ENCODE results near the gene DEDD2.
A peak's percentile ranks its signal among the peaks of the same experiment; 100 is the strongest.

DEDD2 gene

GRCh38 chr19:42224940-42225717, 7.7 kb upstream of the DEDD2 start:
- Histone ChIP-seq H3K27ac (no peak overlapping the region), H3K9ac (ENCODE audit: insufficient read length) (no peak overlapping the region), H3K4me3 (no peak overlapping the region), H3K36me3 (ENCODE audit: insufficient read depth, low read length) (peaks cover 50% of the 10 kb centered on the region; the same call in 1 of the 2 replicates), H3K9me3 (ENCODE audit: low read depth, low read length) (no peaks in the 10 kb centered on the region)
- no peak for DNase-seq (ENCODE audit: low read depth, low spot score)
- TF ChIP-seq FOXP2 (optimal IDR thresholded peaks at IDR 0.05; ENCODE audit: control extremely low read depth, extremely low read length, insufficient read depth) (no peak), POLR2AphosphoS5 (IDR thresholded peaks at IDR 0.05; ENCODE audit: borderline replicate concordance, low read depth, low read length) (no peak)

GRCh38 chr19:42220751-42221097, 3.2 kb upstream of the DEDD2 start:
- no peak for DNase-seq (ENCODE audit: low read depth, low spot score)
- Histone ChIP-seq H3K9ac (ENCODE audit: insufficient read length) (peak overlapping the region; percentile 88), H3K27ac (no peak overlapping the region), H3K9me3 (ENCODE audit: low read depth, low read length) (no peaks in the 10 kb centered on the region), H3K4me3 (peak overlapping the region; percentile 89), H3K36me3 (ENCODE audit: insufficient read depth, low read length) (peaks cover 21% of the 10 kb centered on the region; the same call in 1 of the 2 replicates)
- TF ChIP-seq POLR2AphosphoS5 (IDR thresholded peaks at IDR 0.05; ENCODE audit: borderline replicate concordance, low read depth, low read length), result no peak
- TF ChIP-seq EZH2 (IDR thresholded peaks at IDR 0.05), result no peak
- no peak for TF ChIP-seq FOXP2 (optimal IDR thresholded peaks at IDR 0.05; ENCODE audit: control extremely low read depth, extremely low read length, insufficient read depth)

GRCh38 chr19:42219812-42220750, 2.6 kb upstream of the DEDD2 start, which contains the start of gene ZNF526:
ZNF526 (plus strand) TSS chr19:42220312; CDS start chr19:42224404, 4,092 bp downstream.
- DNase-seq (ENCODE audit: low read depth, low spot score), result peak; percentile 88
- peak within 1 kb of the TSS; percentile 88 for H3K9ac ChIP-seq (ENCODE audit: insufficient read length)
- no peak for TF ChIP-seq FOXP2 (optimal IDR thresholded peaks at IDR 0.05; ENCODE audit: control extremely low read depth, extremely low read length, insufficient read depth)
- peak; percentile 97 for TF ChIP-seq POLR2AphosphoS5 (IDR thresholded peaks at IDR 0.05; ENCODE audit: borderline replicate concordance, low read depth, low read length)
- peak within 1 kb of the TSS; percentile 85 for H3K27ac ChIP-seq
- no peaks in the 10 kb centered on the region for H3K9me3 ChIP-seq (ENCODE audit: low read depth, low read length)
- H3K36me3 ChIP-seq (ENCODE audit: insufficient read depth, low read length), result peaks cover 18% of the 10 kb centered on the region; the same call in 1 of the 2 replicates
- peak within 1 kb of the TSS; percentile 89 for H3K4me3 ChIP-seq

GRCh38 chr19:42216653-42217519, 591 bp downstream of the DEDD2 start:
- no peak for DNase-seq (ENCODE audit: low read depth, low spot score)
- H3K9me3 ChIP-seq (ENCODE audit: low read depth, low read length), result no peaks in the 10 kb centered on the region
- H3K36me3 ChIP-seq (ENCODE audit: insufficient read depth, low read length), result peaks cover 26% of the 10 kb centered on the region; the same call in 1 of the 2 replicates
- peak overlapping the region; percentile 84 for H3K9ac ChIP-seq (ENCODE audit: insufficient read length)
- no peak overlapping the region for H3K27ac ChIP-seq
- peak overlapping the region; percentile 86 for H3K4me3 ChIP-seq
- TF ChIP-seq FOXP2 (optimal IDR thresholded peaks at IDR 0.05; ENCODE audit: control extremely low read depth, extremely low read length, insufficient read depth) (no peak), POLR2AphosphoS5 (IDR thresholded peaks at IDR 0.05; ENCODE audit: borderline replicate concordance, low read depth, low read length) (no peak), EZH2 (IDR thresholded peaks at IDR 0.05) (no peak)

- Histone ChIP-seq H3K4me3 (no peak overlapping the region), H3K27ac (no peak overlapping the region), H3K9me3 (ENCODE audit: low read depth, low read length) (no peaks in the 10 kb centered on the region), H3K36me3 (ENCODE audit: insufficient read depth, low read length) (peaks cover 27% of the 10 kb centered on the region; the same call in 1 of the 2 replicates), H3K9ac (ENCODE audit: insufficient read length) (no peak overlapping the region)
- TF ChIP-seq EZH2 (IDR thresholded peaks at IDR 0.05) (no peak), FOXP2 (optimal IDR thresholded peaks at IDR 0.05; ENCODE audit: control extremely low read depth, extremely low read length, insufficient read depth) (no peak), POLR2AphosphoS5 (IDR thresholded peaks at IDR 0.05; ENCODE audit: borderline replicate concordance, low read depth, low read length) (no peak)
- DNase-seq (ENCODE audit: low read depth, low spot score), result no peak
Observed at GRCh38 chr19:42214810-42215485, 2.5 kb downstream of the DEDD2 start.

- no peak for DNase-seq (ENCODE audit: low read depth, low spot score)
- H3K4me3 ChIP-seq, result no peak overlapping the region
- no peak overlapping the region for H3K9ac ChIP-seq (ENCODE audit: insufficient read length)
- peaks cover 46% of the 10 kb centered on the region; the same call in 1 of the 2 replicates for H3K36me3 ChIP-seq (ENCODE audit: insufficient read depth, low read length)
- no peaks in the 10 kb centered on the region for H3K9me3 ChIP-seq (ENCODE audit: low read depth, low read length)
- no peak for TF ChIP-seq POLR2AphosphoS5 (IDR thresholded peaks at IDR 0.05; ENCODE audit: borderline replicate concordance, low read depth, low read length)
- TF ChIP-seq FOXP2 (optimal IDR thresholded peaks at IDR 0.05; ENCODE audit: control extremely low read depth, extremely low read length, insufficient read depth), result no peak
- TF ChIP-seq EZH2 (IDR thresholded peaks at IDR 0.05), result no peak
- no peak overlapping the region for H3K27ac ChIP-seq
Observed at GRCh38 chr19:42212886-42213285, 4.6 kb downstream of the DEDD2 start.

- H3K4me3 ChIP-seq, result no peak overlapping the region
- peaks cover 47% of the 10 kb centered on the region for H3K36me3 ChIP-seq (ENCODE audit: insufficient read depth, low read length)
- DNase-seq (ENCODE audit: low read depth, low spot score), result no peak
- no peaks in the 10 kb centered on the region for H3K9me3 ChIP-seq (ENCODE audit: low read depth, low read length)
- no peak overlapping the region for H3K27ac ChIP-seq
- no peak overlapping the region for H3K9ac ChIP-seq (ENCODE audit: insufficient read length)
- TF ChIP-seq POLR2AphosphoS5 (IDR thresholded peaks at IDR 0.05; ENCODE audit: borderline replicate concordance, low read depth, low read length) (no peak), EZH2 (IDR thresholded peaks at IDR 0.05) (no peak), FOXP2 (optimal IDR thresholded peaks at IDR 0.05; ENCODE audit: control extremely low read depth, extremely low read length, insufficient read depth) (no peak)
Observed at GRCh38 chr19:42208612-42209011, 8.9 kb downstream of the DEDD2 start.

All from SK-N-MC (cell line).